Vagina (tissue), 2 donors: ENCODE measurements around the gene IKZF3.

Experiments used
- POLR2A ChIP-seq, 2 donors: fragments of 450-650 bp; IDR thresholded peaks; one replicate each; pipeline ENCODE4 v1.6.1; 2017; ENCODE audit warnings: antibody characterized with exemption in 2 of 2, mild to moderate bottlenecking in 2 of 2, moderate library complexity in 2 of 2
- TF ChIP-seq, protein P1 (sequence below), 3 experiments: fragments of 450-650 bp in 2 of 3; fragments of 200-600 bp in 1 of 3; sonication (generic) in 1 of 3; IDR thresholded peaks; one replicate each; pipeline ENCODE4 v1.5.1; 2017 to 2019; ENCODE audit warnings: antibody characterized with exemption in 3 of 3, mild to moderate bottlenecking in 2 of 3, moderate library complexity in 2 of 3

DNA sequence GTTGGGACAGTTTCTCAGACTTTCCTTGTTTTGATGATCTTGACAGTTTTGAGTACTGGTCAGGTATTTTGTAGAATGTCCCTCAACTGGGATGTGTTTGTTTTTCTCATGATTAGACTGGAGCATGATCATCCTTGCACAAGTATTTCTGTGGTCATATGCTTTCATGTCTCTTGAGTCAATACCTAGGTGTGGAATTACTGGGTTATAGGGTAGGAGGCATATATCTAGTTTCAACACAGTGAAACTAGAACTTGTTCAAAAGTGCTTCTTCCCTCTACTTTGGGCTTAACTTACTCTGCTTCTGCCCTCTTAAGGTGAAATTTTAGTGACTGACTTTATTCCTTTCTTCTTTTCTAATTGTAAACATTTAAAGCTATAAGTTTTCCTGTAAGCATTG lies 30.1 kb downstream of the IKZF3 start:
- TF ChIP-seq POLR2A (IDR thresholded peaks at IDR 0.05), result no peak
- TF ChIP-seq, protein P1, sequence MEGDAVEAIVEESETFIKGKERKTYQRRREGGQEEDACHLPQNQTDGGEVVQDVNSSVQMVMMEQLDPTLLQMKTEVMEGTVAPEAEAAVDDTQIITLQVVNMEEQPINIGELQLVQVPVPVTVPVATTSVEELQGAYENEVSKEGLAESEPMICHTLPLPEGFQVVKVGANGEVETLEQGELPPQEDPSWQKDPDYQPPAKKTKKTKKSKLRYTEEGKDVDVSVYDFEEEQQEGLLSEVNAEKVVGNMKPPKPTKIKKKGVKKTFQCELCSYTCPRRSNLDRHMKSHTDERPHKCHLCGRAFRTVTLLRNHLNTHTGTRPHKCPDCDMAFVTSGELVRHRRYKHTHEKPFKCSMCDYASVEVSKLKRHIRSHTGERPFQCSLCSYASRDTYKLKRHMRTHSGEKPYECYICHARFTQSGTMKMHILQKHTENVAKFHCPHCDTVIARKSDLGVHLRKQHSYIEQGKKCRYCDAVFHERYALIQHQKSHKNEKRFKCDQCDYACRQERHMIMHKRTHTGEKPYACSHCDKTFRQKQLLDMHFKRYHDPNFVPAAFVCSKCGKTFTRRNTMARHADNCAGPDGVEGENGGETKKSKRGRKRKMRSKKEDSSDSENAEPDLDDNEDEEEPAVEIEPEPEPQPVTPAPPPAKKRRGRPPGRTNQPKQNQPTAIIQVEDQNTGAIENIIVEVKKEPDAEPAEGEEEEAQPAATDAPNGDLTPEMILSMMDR (IDR thresholded peaks at IDR 0.05), result no peak
